ENCODE results near the gene CKAP2. TPM values are rescaled to one million over a fixed set of nuclear protein-coding genes. Genes with fewer than 3 reads are reported as not detected.

CKAP2 gene
- polyA plus RNA-seq, 4 donors = 3.5 to 28.1 (median 8.8) TPM

Other genes starting within 250 kb of the CKAP2 start
- 1 to 10 TPM in 2 of 4 donors, under 1 TPM in 2; 0.22 to 4.3 (median 1.8) TPM for gene THSD1, start 49.3 kb upstream of the CKAP2 start, polyA plus RNA-seq
- 10 to 100 TPM; 24.9 to 60.8 (median 30.3) TPM for gene VPS36, start 4.8 kb upstream of the CKAP2 start, polyA plus RNA-seq
- 10 to 100 TPM in 1 of 4 donors, 1 to 10 TPM in 2, under 1 TPM in 1; 0.45 to 13.2 (median 4.7) TPM for gene HNRNPA1L2, start 187.0 kb downstream of the CKAP2 start, polyA plus RNA-seq
- gene SUGT1, start 197.4 kb downstream of the CKAP2 start, polyA plus RNA-seq = 10 to 100 TPM; 39.6 to 47.5 (median 45.6) TPM